Measurements from ENCODE around the gene SREBF1.

SREBF1 gene

GRCh38 chr17:17836818-17837379, at the start of gene SREBF1:
Gene SREBF1, minus strand, starts transcription at chr17:17836986. Its CDS starts 169 bp downstream, at chr17:17836817.
- no peaks in the 10 kb centered on the region for H3K27me3 Mint-ChIP-seq
- no peaks in the 10 kb centered on the region for H3K9me3 Mint-ChIP-seq
- peaks cover 22 to 38% of the 10 kb centered on the region in 2 donors for H3K36me3 Mint-ChIP-seq
- H3K4me1 Mint-ChIP-seq = peaks cover 54 to 82% of the 10 kb centered on the region in 2 donors
- ATAC-seq (replicated peaks) (peak; percentile 26 to 31), DNase-seq (peak; percentile 61)
- peak within 1 kb of the TSS; percentile 93 to 97 for H3K4me3 Mint-ChIP-seq
- H3K27ac Mint-ChIP-seq = peak within 1 kb of the TSS; percentile 99

GRCh38 chr17:17886226-17886625, 49.4 kb upstream of the SREBF1 start:
- peaks cover 9 to 17% of the 10 kb centered on the region in 2 donors for H3K4me1 Mint-ChIP-seq
- H3K36me3 Mint-ChIP-seq = peaks cover 11 to 19% of the 10 kb centered on the region in 2 donors
- H3K9me3 Mint-ChIP-seq = no peaks in the 10 kb centered on the region
- H3K27ac Mint-ChIP-seq = no peak overlapping the region
- H3K4me3 Mint-ChIP-seq = no peak overlapping the region
- no peak for DNase-seq
- no peaks in the 10 kb centered on the region for H3K27me3 Mint-ChIP-seq
- no peak for ATAC-seq (replicated peaks)

- Mint-ChIP-seq H3K27me3 (no peaks in the 10 kb centered on the region), H3K27ac (no peak overlapping the region), H3K9me3 (no peaks in the 10 kb centered on the region), H3K4me1 (peaks cover 0 to 9% of the 10 kb centered on the region in 2 donors), H3K4me3 (no peak overlapping the region), H3K36me3 (peaks cover 11 to 23% of the 10 kb centered on the region in 2 donors)
- DNase-seq (no peak), ATAC-seq (replicated peaks) (no peak)
Measured at GRCh38 chr17:17884391-17885357, 47.9 kb upstream of the SREBF1 start.

GRCh38 chr17:17883801-17884200, 47.0 kb upstream of the SREBF1 start:
- no peak for ATAC-seq (replicated peaks)
- peaks cover 0 to 3% of the 10 kb centered on the region in 2 donors for H3K4me1 Mint-ChIP-seq
- no peak overlapping the region for H3K4me3 Mint-ChIP-seq
- H3K36me3 Mint-ChIP-seq = peaks cover 11 to 23% of the 10 kb centered on the region in 2 donors
- no peaks in the 10 kb centered on the region for H3K9me3 Mint-ChIP-seq
- H3K27ac Mint-ChIP-seq = no peak overlapping the region
- no peak for DNase-seq
- no peaks in the 10 kb centered on the region for H3K27me3 Mint-ChIP-seq

GRCh38 chr17:17882082-17882581, 45.3 kb upstream of the SREBF1 start:
- H3K36me3 Mint-ChIP-seq = peaks cover 19 to 26% of the 10 kb centered on the region in 2 donors
- ATAC-seq (replicated peaks) (no peak), DNase-seq (no peak)
- no peak overlapping the region for H3K4me3 Mint-ChIP-seq
- H3K27ac Mint-ChIP-seq = peak overlapping the region; percentile 47
- no peaks in the 10 kb centered on the region for H3K9me3 Mint-ChIP-seq
- H3K27me3 Mint-ChIP-seq = no peaks in the 10 kb centered on the region
- no peaks in the 10 kb centered on the region for H3K4me1 Mint-ChIP-seq

GRCh38 chr17:17880577-17881196, 43.9 kb upstream of the SREBF1 start:
- no peak for ATAC-seq (replicated peaks)
- Mint-ChIP-seq H3K36me3 (peaks cover 26 to 36% of the 10 kb centered on the region in 2 donors), H3K27ac (no peak overlapping the region), H3K4me1 (no peaks in the 10 kb centered on the region), H3K27me3 (no peaks in the 10 kb centered on the region), H3K4me3 (no peak overlapping the region), H3K9me3 (no peaks in the 10 kb centered on the region)
- DNase-seq = no peak

- ATAC-seq (replicated peaks) (no peak), DNase-seq (no peak)
- Mint-ChIP-seq H3K9me3 (no peaks in the 10 kb centered on the region), H3K27me3 (no peaks in the 10 kb centered on the region), H3K4me1 (no peaks in the 10 kb centered on the region), H3K36me3 (peaks cover 24 to 30% of the 10 kb centered on the region in 2 donors), H3K27ac (no peak overlapping the region), H3K4me3 (no peak overlapping the region)
Measured at GRCh38 chr17:17877529-17878358, 41.0 kb upstream of the SREBF1 start.

- no peak overlapping the region for H3K4me3 Mint-ChIP-seq
- no peaks in the 10 kb centered on the region for H3K27me3 Mint-ChIP-seq
- DNase-seq (no peak), ATAC-seq (replicated peaks) (no peak)
- no peak overlapping the region for H3K27ac Mint-ChIP-seq
- no peaks in the 10 kb centered on the region for H3K9me3 Mint-ChIP-seq
- H3K36me3 Mint-ChIP-seq = peaks cover 19 to 24% of the 10 kb centered on the region in 2 donors
- H3K4me1 Mint-ChIP-seq = no peaks in the 10 kb centered on the region
Measured at GRCh38 chr17:17876959-17877528, 40.3 kb upstream of the SREBF1 start.

- Mint-ChIP-seq H3K27me3 (no peaks in the 10 kb centered on the region), H3K9me3 (no peaks in the 10 kb centered on the region), H3K4me3 (no peak overlapping the region), H3K4me1 (peaks cover 1 to 7% of the 10 kb centered on the region in 2 donors), H3K27ac (no peak overlapping the region), H3K36me3 (peaks cover 16 to 21% of the 10 kb centered on the region in 2 donors)
- DNase-seq (no peak), ATAC-seq (replicated peaks) (no peak)
Measured at GRCh38 chr17:17874478-17874877, 37.7 kb upstream of the SREBF1 start.

- Mint-ChIP-seq H3K27me3 (no peaks in the 10 kb centered on the region), H3K4me3 (no peak overlapping the region), H3K27ac (no peak overlapping the region), H3K9me3 (no peaks in the 10 kb centered on the region), H3K36me3 (peaks cover 19 to 21% of the 10 kb centered on the region in 2 donors), H3K4me1 (peaks cover 1 to 7% of the 10 kb centered on the region in 2 donors)
- DNase-seq (no peak), ATAC-seq (replicated peaks) (no peak)
Measured at GRCh38 chr17:17873450-17873991, 36.7 kb upstream of the SREBF1 start.

GRCh38 chr17:17872547-17873345, 36.0 kb upstream of the SREBF1 start:
- no peaks in the 10 kb centered on the region for H3K9me3 Mint-ChIP-seq
- H3K36me3 Mint-ChIP-seq = peaks cover 15 to 21% of the 10 kb centered on the region in 2 donors
- H3K27me3 Mint-ChIP-seq = no peaks in the 10 kb centered on the region
- H3K4me3 Mint-ChIP-seq = no peak overlapping the region
- ATAC-seq (replicated peaks) = no peak
- H3K27ac Mint-ChIP-seq = no peak overlapping the region
- peaks cover 1 to 7% of the 10 kb centered on the region in 2 donors for H3K4me1 Mint-ChIP-seq
- DNase-seq = no peak

GRCh38 chr17:17871913-17872312, 35.1 kb upstream of the SREBF1 start:
- peaks cover 11 to 18% of the 10 kb centered on the region in 2 donors for H3K36me3 Mint-ChIP-seq
- H3K27me3 Mint-ChIP-seq = no peaks in the 10 kb centered on the region
- no peak overlapping the region for H3K27ac Mint-ChIP-seq
- no peak for DNase-seq
- H3K9me3 Mint-ChIP-seq = no peaks in the 10 kb centered on the region
- H3K4me3 Mint-ChIP-seq = no peak overlapping the region
- no peak for ATAC-seq (replicated peaks)
- H3K4me1 Mint-ChIP-seq = peaks cover 1 to 7% of the 10 kb centered on the region in 2 donors
